OCI-M1 (cell line): ENCODE measurements around the gene HOXB7.

ENCODE experiments used
- DNase-seq: peaks from one replicate; lab custom pipeline; 2025; lab: John Stamatoyannopoulos, UW

The HOXB7 gene

DNA sequence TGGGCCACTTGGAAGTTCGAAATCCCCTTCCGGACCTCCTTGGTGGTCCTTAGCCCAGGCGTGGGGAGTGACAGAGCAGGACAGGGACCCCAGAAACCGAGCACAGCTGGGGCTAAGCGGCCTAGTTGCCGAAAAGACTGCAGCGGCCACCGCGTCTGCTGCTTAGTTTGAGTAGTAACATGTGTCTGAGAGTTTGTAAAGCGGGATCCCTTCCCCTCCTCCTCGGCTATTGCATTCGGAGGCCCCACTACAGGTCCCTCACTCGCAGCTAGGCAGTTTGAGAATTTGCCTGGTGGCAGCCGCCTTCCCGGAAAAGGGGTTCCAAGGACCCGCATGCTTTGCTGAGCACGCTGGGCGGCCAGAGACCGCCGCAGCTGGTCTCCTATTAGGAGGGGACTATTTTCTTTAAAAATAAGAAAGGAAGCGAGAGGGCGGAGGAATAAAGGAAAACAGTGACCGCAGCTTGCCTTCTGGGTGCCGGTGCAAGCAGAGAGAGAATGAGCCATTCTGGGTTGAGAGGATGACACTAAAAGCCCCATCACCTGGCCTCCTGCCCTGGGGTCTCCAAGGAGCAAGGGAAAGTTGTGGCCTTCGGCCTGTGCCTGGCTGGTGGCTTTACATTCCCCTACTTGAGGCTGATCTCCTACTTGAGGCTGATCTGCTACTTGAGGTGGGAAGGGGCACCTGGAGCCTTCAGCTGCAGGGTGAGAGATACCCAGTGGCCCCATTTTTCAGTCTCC, 16.1 kb downstream of the HOXB7 start:
- DNase-seq: no peak

DNA sequence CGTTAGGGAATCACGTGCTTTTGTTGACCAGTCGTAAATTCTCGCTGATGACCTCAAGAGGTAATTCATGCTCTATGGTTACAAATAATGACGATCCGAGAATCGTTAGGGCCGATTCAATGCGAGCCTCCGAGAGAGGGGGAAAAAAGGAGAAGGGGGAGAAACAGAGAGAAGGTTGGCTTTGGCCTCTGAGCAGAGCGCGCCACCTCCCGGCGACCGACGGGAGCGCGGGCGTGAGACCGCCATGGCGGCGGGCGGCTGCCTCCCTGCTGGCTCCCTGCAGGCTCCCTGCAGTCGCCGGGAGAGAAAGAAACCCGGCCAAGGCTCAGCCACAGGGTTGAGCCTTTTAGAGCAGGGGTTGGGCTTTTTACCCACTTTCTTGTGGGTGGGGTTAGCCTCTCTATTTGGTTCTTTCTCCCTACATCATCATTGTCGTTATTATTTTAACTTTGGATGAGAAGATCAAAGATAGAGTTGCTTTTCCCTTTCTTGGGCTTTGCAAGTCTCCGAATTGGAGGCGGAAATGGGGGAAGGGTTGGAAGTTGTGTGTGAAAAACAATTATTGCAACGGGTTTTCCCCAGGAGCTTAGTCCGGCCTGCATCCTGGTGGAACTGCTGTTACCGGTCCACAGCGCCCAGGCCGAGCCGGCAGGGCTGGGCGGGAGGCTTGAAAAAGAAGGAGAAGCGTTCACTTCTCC, 16.8 kb downstream of the HOXB7 start:
- peak; percentile 95 for DNase-seq

DNA sequence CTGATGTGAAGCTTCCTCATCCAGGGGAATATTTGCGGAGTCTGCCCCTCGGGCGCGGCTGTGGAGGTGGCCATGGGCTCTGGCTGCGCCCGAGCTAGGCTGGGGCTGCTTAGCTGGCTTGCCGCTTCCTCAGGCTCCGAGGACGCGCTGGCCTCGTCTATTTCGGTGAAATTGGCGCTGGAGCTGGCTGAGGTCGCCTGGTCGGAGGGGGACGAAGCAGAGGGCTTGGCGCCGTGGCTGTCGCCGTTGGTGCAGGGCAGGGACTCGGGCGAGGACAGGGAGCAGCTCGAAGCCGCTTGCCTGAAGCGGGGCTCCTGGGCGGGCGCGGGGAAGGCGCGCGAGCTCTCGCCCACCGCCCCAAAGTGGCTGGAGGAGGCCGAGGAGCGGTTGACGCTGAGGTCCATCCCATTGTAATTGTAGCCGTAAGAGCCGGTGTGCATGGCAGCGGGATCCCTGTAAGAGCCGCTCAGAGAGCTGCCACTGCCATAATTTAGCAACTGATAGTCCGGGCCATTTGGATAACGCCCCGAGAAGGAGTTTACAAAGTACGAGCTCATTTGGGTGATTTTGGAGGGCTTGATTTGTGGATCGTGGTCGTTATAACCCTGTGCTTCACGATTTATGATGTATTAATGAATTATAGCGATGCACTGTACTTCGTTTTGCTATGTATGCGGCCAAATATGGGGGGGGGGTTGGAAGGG, 17.5 kb downstream of the HOXB7 start, which contains the start of gene HOXB5:
TSS of gene HOXB5 (minus strand) at position 654 of the 704 bp plus-strand sequence. CDS start at position 557, 97 bp downstream.
- peak; percentile 73 for DNase-seq

DNA sequence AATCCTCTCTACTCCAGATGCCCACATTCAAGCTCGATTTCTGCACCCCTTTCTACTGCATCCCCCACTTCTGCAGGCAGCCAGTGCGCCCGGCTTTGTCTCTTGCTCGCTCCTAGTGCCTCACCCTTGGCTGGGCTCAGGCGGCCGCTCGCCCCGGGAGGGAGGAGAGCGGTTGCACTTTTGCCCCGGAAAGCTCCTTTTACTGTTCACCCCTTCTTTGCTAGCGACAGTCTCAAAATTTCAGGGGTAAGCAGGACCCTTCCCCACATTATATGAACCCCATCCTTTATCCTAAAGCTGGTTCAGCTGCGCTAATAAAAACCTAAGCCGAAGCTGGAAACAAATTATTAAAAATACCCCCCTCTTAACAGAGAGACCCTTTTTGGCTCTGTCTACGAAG, 18.2 kb downstream of the HOXB7 start:
- DNase-seq: no peak

DNA sequence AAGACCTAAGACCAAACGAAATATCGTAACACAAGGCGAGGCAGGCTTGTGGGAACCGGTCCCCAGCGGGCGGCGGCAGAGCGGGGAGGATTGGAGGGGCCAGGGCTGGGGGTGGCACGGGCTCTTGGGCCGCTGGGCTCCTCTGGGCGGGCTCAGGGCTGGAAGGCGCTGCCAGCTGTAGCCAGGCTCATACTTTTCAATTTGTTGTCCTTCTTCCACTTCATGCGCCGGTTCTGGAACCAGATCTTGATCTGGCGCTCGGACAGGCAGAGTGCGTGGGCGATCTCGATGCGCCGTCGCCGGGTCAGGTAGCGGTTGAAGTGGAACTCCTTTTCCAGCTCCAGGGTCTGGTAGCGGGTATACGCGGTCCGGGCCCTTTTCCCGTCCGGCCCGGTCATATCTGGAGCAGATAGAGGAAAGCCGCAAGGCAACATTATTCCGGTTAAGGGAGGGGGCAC, 18.7 kb downstream of the HOXB7 start:
- no peak for DNase-seq

DNA sequence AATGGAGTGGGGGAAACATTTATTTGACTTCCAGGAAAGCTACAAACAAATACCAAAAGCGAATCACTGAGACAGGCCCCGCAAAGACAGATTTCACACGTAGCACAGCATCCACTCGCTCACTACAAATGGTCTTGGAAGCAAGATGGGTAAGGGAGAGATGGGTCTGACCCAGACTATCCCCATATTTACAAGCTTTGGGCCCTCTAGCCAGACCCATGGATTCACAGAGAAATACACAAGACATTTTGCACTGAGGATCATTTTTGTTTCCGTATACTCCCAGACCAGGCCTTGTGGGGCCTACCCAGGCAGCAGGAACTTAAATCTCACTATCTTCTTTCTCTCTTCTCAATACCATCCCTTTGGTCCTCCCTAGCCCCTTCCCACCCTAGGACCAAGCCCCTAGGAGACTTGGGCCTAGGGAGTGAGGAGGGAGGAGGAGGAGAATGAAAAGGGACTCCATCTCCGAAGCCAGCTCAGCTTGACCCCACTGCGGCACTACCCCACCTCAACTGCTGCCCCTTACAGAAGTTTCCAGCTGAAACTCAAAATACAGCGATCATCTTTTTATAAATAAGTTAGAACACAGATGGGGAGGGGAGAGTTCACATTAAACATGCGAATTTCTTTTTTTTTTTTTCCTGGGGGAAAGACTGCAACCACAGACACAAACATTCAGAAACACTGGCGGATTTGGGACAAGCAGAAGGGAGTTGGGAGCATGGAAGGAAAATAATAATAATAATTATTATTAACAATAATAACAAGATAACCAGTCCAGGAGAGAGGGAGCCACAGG, 19.4 kb downstream of the HOXB7 start:
- no peak for DNase-seq

DNA sequence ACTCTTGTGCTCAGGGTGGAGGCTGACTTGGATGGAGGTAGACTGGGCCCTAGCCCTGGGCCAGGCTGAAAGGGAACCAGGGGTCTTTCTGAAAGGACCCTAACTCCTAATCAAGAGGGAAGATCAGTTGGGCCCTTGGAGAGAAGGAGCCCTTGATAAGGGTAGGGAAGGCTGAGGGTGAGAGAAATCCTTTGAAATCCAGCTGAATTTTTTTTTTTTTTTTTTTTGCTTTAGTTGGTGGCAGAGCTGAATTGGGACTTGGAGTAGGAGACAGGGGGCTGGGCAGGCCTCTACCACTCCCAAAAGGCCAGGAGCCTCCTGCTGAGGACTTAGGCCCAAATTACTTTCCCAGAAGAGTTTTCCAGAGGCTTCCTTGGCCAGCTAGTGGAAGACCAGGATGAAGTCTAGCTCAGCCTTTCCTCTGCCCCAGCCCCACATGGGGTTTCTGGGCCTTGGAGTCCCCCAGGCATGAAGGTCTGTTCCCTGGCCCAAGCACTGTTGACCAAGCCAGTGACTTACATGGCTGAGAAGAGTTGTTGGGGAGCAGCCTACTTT, 20.1 kb downstream of the HOXB7 start:
- DNase-seq: no peak

DNA sequence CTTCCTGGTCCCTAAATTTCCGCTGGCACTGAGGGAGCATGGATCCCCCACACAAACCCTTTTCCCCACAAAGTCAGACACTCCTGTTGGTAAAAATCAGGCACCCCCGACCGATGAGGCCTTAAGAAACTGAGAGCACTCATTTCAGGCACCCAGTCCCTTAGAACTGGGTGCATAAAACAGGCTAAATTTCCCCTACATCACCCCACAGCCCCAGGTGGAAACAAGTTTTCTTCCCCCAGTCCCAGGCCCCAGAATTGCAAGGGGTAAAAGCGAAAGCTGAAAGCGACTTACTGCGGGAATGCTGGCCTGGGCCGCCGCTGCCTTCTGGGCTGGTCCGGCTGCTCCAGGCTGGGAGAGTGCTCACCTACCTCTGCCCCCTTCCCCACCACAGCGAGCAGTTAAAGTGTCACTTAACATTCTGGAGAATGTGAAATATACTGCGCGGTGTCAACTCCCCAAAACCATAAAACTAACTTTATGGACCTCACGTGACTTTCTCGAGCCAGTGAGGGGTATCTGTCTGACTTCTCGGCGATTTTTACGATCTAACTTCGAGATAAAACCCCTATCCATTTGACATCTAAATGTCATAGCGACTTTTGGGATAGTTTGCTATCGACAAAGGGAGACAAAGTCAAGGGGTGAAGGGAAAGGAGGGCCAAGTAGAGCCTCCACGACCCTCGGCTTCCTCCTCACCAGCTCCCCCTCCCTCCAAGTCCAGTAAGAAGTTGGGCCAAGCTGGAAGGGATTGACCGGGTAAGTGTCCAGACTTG, 20.8 kb downstream of the HOXB7 start, which contains the start of gene HOXB3:
TSS of gene HOXB3 (minus strand) at position 411 of the 776 bp plus-strand sequence. CDS start 37,767 bp downstream, outside the sequence.
- DNase-seq: no peak

DNA sequence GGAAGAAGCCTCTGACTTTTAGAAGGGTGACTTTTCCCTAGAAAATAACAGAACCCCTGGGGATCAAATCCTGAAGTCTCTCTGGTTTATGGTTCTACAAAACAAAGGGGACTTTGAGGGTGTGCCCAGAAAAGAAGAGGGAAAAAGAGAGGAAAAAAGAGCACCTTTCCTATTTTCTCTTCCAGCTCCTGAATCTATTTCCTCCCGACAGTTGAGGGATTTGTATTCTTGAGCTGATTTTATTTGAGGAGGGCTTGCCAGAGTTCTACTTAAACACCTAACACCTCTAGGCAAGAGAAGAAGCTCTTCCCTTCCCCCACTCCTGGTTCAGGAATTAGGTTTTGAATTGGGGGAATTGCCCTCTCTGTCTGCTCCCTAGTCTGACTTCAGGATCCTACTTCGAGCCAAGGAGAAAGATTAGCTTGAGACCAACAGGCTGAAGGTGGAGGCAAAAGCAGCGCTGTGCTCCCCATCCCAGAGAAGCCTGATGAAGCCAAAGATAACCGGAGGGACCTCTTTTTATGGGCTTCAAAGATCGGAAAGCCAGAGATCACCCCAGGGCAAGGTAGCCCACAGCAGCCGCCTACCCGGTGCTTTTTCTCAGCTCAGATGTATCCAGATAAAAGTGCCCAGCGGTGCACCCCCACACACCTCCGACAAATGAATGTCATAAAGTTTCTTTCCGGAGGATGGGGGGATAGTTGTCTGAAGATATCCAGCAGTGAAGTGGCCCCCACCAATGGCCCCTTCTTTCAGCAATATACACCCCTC, 21.6 kb downstream of the HOXB7 start:
- DNase-seq: no peak

DNA sequence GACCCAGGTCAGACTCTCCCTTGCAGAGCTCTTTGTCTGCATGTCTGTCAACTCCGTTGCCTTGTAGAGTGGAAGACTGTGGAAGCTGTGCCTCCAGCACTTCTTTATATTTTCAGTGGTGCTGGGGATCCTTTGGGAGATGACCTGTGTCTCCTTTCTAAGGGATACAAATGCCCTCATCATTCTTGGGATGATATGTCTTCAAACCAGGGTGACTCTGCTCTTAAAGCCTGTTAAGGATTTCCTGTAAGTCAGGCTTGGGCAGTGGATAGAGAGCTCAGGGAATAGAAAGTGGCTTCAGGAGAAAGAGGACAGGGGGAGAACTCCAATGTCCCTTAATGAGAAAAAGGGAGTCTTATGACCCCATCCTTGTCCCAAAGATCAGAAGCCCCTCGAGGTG, 22.3 kb downstream of the HOXB7 start:
- no peak for DNase-seq

DNA sequence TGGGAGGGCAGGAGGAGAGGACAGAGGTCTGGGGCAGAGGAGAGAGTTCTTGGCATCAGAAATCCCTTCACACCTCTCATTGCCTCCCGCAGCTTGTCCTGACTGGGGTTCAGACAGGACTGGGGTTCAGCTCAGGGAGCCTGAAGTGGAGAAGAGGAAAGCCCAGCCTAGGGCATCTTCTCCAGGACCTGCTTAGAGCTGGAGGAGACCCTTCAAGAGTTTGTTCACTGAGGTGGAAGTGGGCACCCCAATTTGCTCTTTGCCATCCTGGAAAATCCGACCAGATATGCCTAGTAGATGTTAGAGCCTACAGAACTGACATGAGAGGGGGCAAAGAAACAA, 22.8 kb downstream of the HOXB7 start:
- no peak for DNase-seq

DNA sequence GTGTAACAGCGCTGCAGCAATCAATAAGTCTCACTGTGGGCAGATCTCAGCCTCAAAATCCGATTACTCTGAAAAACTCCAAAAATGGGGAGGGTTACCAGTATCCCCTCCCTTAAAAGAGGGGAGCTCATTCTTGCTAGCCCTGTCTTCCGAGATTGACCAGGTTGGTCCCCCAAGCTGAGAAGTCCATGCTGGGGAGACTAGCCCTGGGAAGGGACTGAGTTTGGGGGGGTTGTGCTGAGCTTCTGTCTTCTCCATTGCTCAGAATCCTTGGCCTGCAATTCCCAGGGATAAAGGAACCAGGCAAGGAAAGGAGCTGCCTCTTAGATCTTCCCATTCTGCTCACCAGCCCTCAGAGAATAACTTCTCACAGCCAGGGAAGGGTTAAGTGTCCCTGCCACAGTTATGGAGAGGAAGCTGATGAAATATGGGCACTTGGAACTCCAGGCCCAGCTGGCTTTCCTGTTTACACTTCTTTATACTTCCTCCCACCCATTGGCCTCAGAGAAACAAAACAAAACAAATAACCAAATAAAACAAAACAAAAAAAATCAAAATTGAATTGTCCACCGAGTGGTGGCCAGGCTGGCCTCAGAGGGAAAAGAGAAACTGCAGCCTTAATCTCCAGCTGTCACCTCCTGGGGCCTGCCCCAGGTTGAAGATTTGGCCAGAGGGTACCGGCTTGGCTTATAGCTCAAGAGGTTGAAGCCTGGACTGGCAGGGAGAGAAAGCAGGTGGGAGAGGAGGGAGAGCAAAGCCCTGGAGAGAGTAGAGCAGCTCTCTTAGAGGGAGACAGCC, 23.3 kb downstream of the HOXB7 start:
- peak; percentile 58 for DNase-seq

DNA sequence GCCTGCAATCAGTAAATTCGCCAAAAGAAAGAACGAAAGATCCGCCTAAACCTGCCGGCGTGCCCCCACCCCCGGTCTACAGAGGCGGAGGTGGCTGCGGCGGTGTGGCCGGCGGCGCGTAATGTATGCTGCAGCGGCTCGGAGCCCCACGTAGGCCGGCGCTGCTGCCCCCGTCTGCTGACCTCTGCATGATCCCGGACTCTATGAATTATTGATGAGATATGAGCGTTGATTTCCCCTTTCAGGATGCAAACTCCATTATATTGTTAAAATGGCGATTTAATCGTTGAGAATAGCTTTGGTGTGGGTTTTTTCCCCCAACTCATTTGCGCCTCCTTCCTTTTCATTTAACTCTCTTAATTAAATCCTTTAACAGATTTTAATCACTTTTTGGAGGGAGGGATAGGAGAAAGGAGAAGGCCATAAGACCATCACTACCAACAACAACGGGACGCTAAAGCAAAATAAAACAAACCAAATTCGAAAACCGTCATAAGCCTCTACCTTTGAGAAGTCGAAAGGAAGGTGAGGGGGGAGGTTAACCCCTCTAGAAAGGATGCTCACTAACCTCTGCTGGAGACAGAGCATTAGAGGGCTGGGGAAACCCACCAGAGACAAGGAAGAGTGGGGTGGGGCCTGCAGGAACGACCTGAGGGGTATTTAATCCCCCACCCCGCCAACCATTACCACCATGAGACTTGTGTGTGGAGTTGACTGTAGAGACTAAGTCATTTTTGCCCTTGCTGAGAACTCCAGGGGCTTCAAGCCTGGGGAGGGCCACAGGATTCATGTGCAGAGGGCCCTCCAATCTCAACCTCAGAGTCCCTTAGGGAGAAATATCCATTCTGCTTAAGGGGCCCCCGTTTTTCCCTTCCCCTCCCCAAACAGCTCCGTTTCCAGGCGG, 24.2 kb downstream of the HOXB7 start:
- DNase-seq: peak; percentile 72

DNA sequence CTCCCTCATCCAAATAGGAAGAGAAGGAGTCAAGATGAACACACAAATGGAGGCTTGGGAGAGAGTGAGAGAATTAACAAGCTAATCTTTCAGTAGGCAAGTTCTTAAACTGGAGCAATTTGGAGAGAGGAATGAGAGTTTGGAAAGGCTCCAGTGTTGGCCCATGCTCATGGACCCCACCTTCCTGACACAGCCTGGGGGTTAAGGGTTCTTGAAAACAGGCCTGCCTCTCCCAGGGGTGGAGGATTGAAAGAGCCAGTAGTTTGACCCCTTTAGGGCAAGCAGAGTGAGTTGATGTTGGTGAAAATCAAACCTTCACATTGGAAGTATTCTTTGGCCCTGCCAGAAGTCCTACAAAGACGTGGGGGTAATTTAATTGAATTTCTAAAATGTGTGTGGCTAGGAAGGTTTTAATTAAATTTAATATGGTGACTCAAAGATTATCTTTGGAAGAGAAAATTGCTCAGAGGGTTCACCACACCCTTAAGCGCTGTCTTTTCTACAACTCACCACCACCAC, 26.5 kb downstream of the HOXB7 start:
- no peak for DNase-seq

DNA sequence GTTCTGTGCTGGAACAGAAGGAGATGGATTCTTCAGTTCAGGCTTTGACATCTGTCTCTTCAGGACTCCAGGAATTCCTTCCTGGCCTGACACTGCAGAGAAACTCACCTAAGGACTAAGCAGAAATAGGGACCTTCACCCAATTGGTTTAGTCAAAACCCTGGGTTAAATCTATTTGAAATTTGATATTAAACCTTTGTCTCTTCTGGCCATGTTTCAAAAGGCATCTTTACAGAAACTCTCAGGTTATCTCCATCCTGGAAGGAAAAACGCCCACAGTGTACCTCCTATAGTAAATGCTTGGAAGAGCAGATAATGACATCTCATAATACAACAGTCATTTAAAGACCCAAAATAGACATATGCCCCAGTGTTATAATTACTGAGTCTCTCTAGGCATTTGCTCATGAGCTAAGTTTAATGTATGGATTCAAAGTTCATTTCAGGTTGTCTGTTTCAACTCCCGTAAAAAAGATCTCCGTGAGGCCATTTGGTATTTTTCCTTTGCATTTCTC, 27.1 kb downstream of the HOXB7 start:
- no peak for DNase-seq

DNA sequence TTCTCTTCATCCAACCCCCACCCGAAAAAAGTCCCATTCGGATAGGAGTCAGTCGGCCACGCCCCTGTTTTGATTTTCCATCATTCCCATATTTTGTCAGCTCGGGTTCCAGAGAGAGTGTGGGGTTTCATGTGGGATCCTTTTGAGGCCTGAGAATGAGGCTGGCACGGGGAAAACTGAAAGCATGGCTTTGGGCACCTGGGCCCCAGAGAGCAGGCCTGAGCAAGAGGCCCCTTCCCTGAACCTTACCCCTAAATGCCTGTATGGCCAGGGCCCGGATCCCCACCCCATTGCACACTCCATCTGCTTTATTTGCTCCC, 28.1 kb downstream of the HOXB7 start:
- DNase-seq: no peak

DNA sequence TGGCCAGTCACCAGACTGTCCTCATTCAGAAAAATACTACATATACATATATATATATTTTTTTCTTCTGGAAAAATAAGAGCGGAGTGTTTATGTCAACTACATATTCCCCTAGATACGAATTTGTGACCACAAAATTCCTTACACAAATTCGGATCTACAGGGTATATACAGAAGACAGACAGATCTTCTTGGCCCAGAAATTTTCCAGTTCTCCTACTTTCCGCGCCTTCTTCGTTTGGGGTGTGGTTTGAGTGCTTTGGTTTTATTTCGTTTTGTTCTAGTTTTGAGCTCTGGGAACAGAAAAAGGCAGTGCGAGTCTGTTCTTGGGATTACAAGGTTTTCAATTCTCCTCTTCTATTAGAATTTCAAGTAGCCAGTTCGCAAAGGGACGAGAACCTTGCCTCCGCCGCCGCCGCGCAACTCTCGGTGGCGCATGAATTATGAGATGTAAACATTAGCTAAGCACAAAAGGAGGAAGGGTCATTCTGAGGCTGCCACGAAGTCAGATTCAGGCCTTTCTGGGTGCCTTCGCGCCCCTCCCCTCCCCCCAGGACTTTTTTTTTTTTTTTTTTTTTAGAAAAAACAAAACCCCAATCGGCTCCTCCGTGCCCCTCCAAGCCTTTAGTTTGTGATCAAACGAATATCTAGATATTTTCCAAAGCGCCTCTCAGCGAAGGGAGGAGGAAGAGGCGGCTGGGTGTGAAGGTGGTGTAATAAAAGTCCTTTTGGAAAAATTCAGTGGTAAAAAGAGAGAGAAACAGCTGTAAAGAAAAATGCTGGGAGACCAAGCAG, 30.9 kb downstream of the HOXB7 start:
- DNase-seq: no peak
